Uterus (tissue), 4 donors: ENCODE results near the gene SHISA6. TPM values are rescaled to one million over a fixed set of nuclear protein-coding genes. Genes with fewer than 3 reads are reported as not detected.

Experiments used
- DNase-seq, 2 donors: peaks; one replicate each; pipeline ENCODE4 v3.0.0-alpha.2; 2019 to 2020
- H3K27ac ChIP-seq, 2 donors: fragments of 200-600 bp; sonication (generic); 1 replicate in 1 of 2; 2 replicates in 1 of 2; pipeline ENCODE4 v1.5.1; 2016 to 2018
- H3K27me3 ChIP-seq, 2 donors: fragments of 200-600 bp; sonication (generic); one replicate each; pipeline ENCODE4 v1.5.1; 2018 to 2019; ENCODE audit warnings: control low read depth in 1 of 2
- H3K36me3 ChIP-seq, 2 donors: fragments of 200-600 bp; sonication (generic); one replicate each; pipeline ENCODE4 v1.5.1; 2019; ENCODE audit warnings: control low read depth in 1 of 2
- H3K4me1 ChIP-seq, 2 donors: fragments of 200-600 bp; sonication (generic); one replicate each; pipeline ENCODE4 v1.5.1; 2018 to 2019; ENCODE audit warnings: control low read depth in 1 of 2
- H3K4me3 ChIP-seq, 2 donors: fragments of 200-600 bp; sonication (generic); 1 replicate in 1 of 2; 2 replicates in 1 of 2; pipeline ENCODE4 v1.5.1; 2018 to 2019; ENCODE audit warnings: mild to moderate bottlenecking in 1 of 2
- H3K9me3 ChIP-seq, 2 donors: fragments of 200-600 bp; sonication (generic); one replicate each; pipeline ENCODE4 v1.5.1; 2019; ENCODE audit warnings: control low read depth in 1 of 2
- POLR2A ChIP-seq, 2 donors: fragments of 450-650 bp; IDR thresholded peaks; one replicate each; pipeline ENCODE4 v1.6.1; 2016; ENCODE audit warnings: antibody characterized with exemption in 2 of 2, mild to moderate bottlenecking in 1 of 2, moderate library complexity in 1 of 2
- intact Hi-C: fragments of 100-400 bp; cut with DNase I; formaldehyde crosslinking; loops from one replicate; pipeline ENCODE4 v1.15.1; 2023; ENCODE audit warnings: low total_unique reads
- total RNA-seq, 4 donors: library from RNA; depleted of rRNA in 3 of 4; stranded (reverse); fragments of >200 nt in 3 of 4; gene quantifications; one replicate each; pipeline versions ENCODE4 v1.1.0 to v1.2.4, GENCODE V29; 2014 to 2023
- TF ChIP-seq, protein P1 (sequence below), 4 experiments: fragments of 200-600 bp in 2 of 4; fragments of 450-650 bp in 2 of 4; sonication (generic) in 2 of 4; IDR thresholded peaks; one replicate each; pipeline ENCODE4 v1.5.1; 2016 to 2019; ENCODE audit warnings: antibody characterized with exemption in 4 of 4, mild to moderate bottlenecking in 2 of 4, moderate library complexity in 1 of 4
- donor health status: DM: yes; HTN: yes; CAD: no.

SHISA6 gene
- total RNA-seq, 4 donors from 2014 or later, result 0.18 to 3.7 (median 2.0) TPM; not detected in 1

- no peak for TF ChIP-seq POLR2A (IDR thresholded peaks at IDR 0.05)
- TF ChIP-seq, protein P1, sequence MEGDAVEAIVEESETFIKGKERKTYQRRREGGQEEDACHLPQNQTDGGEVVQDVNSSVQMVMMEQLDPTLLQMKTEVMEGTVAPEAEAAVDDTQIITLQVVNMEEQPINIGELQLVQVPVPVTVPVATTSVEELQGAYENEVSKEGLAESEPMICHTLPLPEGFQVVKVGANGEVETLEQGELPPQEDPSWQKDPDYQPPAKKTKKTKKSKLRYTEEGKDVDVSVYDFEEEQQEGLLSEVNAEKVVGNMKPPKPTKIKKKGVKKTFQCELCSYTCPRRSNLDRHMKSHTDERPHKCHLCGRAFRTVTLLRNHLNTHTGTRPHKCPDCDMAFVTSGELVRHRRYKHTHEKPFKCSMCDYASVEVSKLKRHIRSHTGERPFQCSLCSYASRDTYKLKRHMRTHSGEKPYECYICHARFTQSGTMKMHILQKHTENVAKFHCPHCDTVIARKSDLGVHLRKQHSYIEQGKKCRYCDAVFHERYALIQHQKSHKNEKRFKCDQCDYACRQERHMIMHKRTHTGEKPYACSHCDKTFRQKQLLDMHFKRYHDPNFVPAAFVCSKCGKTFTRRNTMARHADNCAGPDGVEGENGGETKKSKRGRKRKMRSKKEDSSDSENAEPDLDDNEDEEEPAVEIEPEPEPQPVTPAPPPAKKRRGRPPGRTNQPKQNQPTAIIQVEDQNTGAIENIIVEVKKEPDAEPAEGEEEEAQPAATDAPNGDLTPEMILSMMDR (IDR thresholded peaks at IDR 0.05), result no peak
- Histone ChIP-seq H3K27ac (no peak overlapping the region), H3K4me3 (no peak overlapping the region), H3K4me1 (no peaks in the 10 kb centered on the region), H3K27me3 (no peaks in the 10 kb centered on the region), H3K9me3 (no peaks in the 10 kb centered on the region), H3K36me3 (no peaks in the 10 kb centered on the region)
- intact Hi-C loops, result no loop called here
- DNase-seq, result no peak
These were observed 307.4 kb downstream of the SHISA6 start for GRCh38 chr17:11548398-11548797.

DNA sequence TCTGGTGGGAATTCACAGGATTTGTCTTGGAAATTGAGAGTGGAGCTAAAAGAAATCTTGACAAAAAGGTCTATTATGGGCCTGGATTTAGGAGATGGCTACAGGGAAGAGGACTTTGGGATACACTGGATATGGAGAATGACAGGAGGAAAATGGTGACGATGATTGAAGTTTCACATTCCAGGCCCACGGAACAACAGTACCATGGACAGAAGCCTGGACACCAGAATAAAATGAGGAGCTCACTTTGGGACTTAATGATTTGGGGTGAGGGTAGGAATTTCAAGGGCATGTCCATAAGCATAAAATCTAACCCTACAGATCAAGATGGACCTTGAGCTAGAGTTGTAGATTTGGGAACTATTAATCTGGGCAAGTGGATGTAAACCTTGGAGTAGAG, 309.4 kb downstream of the SHISA6 start:
- Histone ChIP-seq H3K36me3 (no peaks in the 10 kb centered on the region), H3K4me1 (no peaks in the 10 kb centered on the region), H3K9me3 (no peaks in the 10 kb centered on the region), H3K27ac (no peak overlapping the region), H3K4me3 (no peak overlapping the region), H3K27me3 (no peaks in the 10 kb centered on the region)
- DNase-seq, result no peak
- TF ChIP-seq, protein P1 (IDR thresholded peaks at IDR 0.05), result no peak
- TF ChIP-seq POLR2A (IDR thresholded peaks at IDR 0.05), result no peak
- intact Hi-C loops, result no loop called here

GRCh38 chr17:11551442-11551841, 310.4 kb downstream of the SHISA6 start:
- no peaks in the 10 kb centered on the region for H3K27me3 ChIP-seq
- no peak for DNase-seq
- H3K4me1 ChIP-seq, result no peaks in the 10 kb centered on the region
- no peaks in the 10 kb centered on the region for H3K9me3 ChIP-seq
- intact Hi-C loops, result no loop called here
- no peak overlapping the region for H3K27ac ChIP-seq
- TF ChIP-seq, protein P1 (IDR thresholded peaks at IDR 0.05), result no peak
- no peak for TF ChIP-seq POLR2A (IDR thresholded peaks at IDR 0.05)
- no peaks in the 10 kb centered on the region for H3K36me3 ChIP-seq
- no peak overlapping the region for H3K4me3 ChIP-seq

DNA sequence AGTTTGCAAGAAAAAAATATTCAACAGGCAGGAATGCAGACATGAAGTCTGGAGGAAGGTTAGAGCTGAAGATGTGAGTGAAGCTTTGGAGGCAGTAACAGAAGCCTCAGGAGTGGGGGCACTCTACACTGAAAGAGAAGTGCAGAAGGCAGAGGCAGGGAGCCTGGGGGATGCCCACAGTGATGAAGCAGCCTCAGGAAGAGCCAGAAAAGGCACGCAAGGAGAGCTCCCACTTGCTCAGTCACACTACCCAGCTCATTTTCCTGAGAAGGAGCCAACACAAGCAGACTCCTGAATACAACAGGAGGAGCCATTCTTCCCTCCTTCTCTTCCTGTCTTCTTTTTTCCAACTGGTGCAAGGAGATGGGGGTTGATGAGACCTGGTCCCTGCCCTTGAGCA, 312.1 kb downstream of the SHISA6 start:
- Histone ChIP-seq H3K4me1 (no peaks in the 10 kb centered on the region), H3K36me3 (no peaks in the 10 kb centered on the region), H3K9me3 (no peaks in the 10 kb centered on the region), H3K4me3 (no peak overlapping the region), H3K27ac (no peak overlapping the region), H3K27me3 (no peaks in the 10 kb centered on the region)
- TF ChIP-seq POLR2A (IDR thresholded peaks at IDR 0.05), result no peak
- TF ChIP-seq, protein P1 (IDR thresholded peaks at IDR 0.05), result no peak
- intact Hi-C loops, result no loop called here
- DNase-seq, result no peak

GRCh38 chr17:11554042-11554441, 313.0 kb downstream of the SHISA6 start:
- DNase-seq, result no peak
- no peaks in the 10 kb centered on the region for H3K36me3 ChIP-seq
- no peaks in the 10 kb centered on the region for H3K4me1 ChIP-seq
- no peaks in the 10 kb centered on the region for H3K27me3 ChIP-seq
- TF ChIP-seq, protein P1 (IDR thresholded peaks at IDR 0.05), result no peak
- no peak for TF ChIP-seq POLR2A (IDR thresholded peaks at IDR 0.05)
- no peak overlapping the region for H3K4me3 ChIP-seq
- no peak overlapping the region for H3K27ac ChIP-seq
- intact Hi-C loops, result no loop called here
- H3K9me3 ChIP-seq, result no peaks in the 10 kb centered on the region
